Non-pigmented ciliary epithelial cell (primary cell): Measurements from ENCODE around the gene BANP.
"Not testable (repeated sequence)": the region's sequence is repeated elsewhere in the genome, so short reads cannot be mapped to it uniquely, and the experiment has no call there.

Source experiments
- DNase-seq: peaks from one replicate; pipeline ENCODE4 v3.0.0-alpha.2; 2010; ENCODE audit warnings: low read depth

BANP gene

GRCh38 chr16:88088161-88088581, 136.9 kb downstream of the BANP start:
- no peak for DNase-seq

GRCh38 chr16:88088611-88089010, 137.4 kb downstream of the BANP start:
- not testable (repeated sequence) for DNase-seq

GRCh38 chr16:88089071-88089470, 137.8 kb downstream of the BANP start:
- DNase-seq, result not testable (repeated sequence)

- not testable (repeated sequence) for DNase-seq
Observed at GRCh38 chr16:88089632-88090376, 138.6 kb downstream of the BANP start.

- DNase-seq, result not testable (repeated sequence)
Observed at GRCh38 chr16:88090377-88091175, 139.3 kb downstream of the BANP start.

- not testable (repeated sequence) for DNase-seq
Observed at GRCh38 chr16:88091221-88091971, 140.2 kb downstream of the BANP start.

- not testable (repeated sequence) for DNase-seq
Observed at GRCh38 chr16:88091972-88092302, 140.7 kb downstream of the BANP start.

GRCh38 chr16:88092791-88093555, 141.7 kb downstream of the BANP start:
- DNase-seq, result not testable (repeated sequence)

- DNase-seq, result not testable (repeated sequence)
Observed at GRCh38 chr16:88093556-88094252, 142.5 kb downstream of the BANP start.

- DNase-seq, result not testable (repeated sequence)
Observed at GRCh38 chr16:88094253-88094575, 143.0 kb downstream of the BANP start.

GRCh38 chr16:88094900-88095299, 143.7 kb downstream of the BANP start:
- not testable (repeated sequence) for DNase-seq

GRCh38 chr16:88096659-88097058, 145.4 kb downstream of the BANP start:
- not testable (repeated sequence) for DNase-seq

- not testable (repeated sequence) for DNase-seq
Observed at GRCh38 chr16:88098731-88099562, 147.7 kb downstream of the BANP start.

GRCh38 chr16:88099563-88099890, 148.3 kb downstream of the BANP start:
- no peak for DNase-seq

- not testable (repeated sequence) for DNase-seq
Observed at GRCh38 chr16:88099956-88100355, 148.7 kb downstream of the BANP start.

- not testable (repeated sequence) for DNase-seq
Observed at GRCh38 chr16:88100801-88101622, 149.8 kb downstream of the BANP start.

- not testable (repeated sequence) for DNase-seq
Observed at GRCh38 chr16:88101623-88102105, 150.4 kb downstream of the BANP start.

GRCh38 chr16:88102597-88102996, 151.4 kb downstream of the BANP start:
- DNase-seq, result no peak

GRCh38 chr16:88103011-88103410, 151.8 kb downstream of the BANP start:
- DNase-seq, result no peak
